Measurements from ENCODE around the gene GCSAML. TPM values are rescaled to one million over a fixed set of nuclear protein-coding genes. Genes with fewer than 3 reads are reported as not detected.

The GCSAML gene
- total and polyA plus RNA-seq, 2 of the 4 experiments (the other 2 are of a cell fraction), result not detected

DNA sequence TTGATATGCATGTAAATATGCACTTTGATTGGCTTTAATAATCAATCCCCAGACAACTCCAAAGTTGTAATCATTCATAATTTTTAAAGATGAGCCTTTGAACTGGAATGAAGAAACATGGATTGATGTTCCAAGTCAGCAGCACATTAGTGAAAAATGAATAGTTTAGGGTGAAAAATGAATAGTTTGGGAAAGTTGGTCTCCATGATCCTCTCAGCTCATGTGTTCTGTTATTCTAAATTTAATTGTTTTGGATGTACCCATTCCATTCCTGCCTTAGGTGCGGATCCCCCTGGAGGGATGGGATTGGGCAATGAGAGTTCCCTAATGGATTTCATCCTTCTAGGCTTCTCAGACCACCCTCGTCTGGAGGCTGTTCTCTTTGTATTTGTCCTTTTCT is 56.4 kb downstream of the GCSAML start, which contains the start of gene OR2G3:
Gene OR2G3 (plus strand): TSS at position 301 of the 400 bp plus-strand sequence. CDS start 0 bp downstream, at position 301.
- Histone ChIP-seq H3K23ac (ENCODE audit: low read depth, low read length) (no peak within 1 kb of the TSS), H2BK20ac (ENCODE audit: low read depth, low read length) (no peak within 1 kb of the TSS), H2AK9ac (replicated peaks; ENCODE audit: low read depth, low read length, poor library complexity) (no peak within 1 kb of the TSS), H3K27ac (ENCODE audit: insufficient read depth, low read length) (no peak within 1 kb of the TSS), H2BK5ac (ENCODE audit: low read depth, low read length, poor library complexity, severe bottlenecking) (no peak within 1 kb of the TSS), H2BK120ac (ENCODE audit: low read depth, low read length) (no peak within 1 kb of the TSS), H3K9me3 (ENCODE audit: control insufficient read depth, insufficient read depth, low read length) (peaks cover 8% of the 10 kb centered on the region), H3K14ac (replicated peaks; ENCODE audit: low read depth, low read length) (no peak within 1 kb of the TSS), H4K8ac (ENCODE audit: low read depth in 2 of 2, low read length in 2 of 2) (no peak within 1 kb of the TSS), H3K9me1 (ENCODE audit: insufficient read depth, low read length) (no peaks in the 10 kb centered on the region), H3K9ac (ENCODE audit: low read depth, low read length) (no peak within 1 kb of the TSS), H4K91ac (ENCODE audit: insufficient read depth, low read depth, low read length) (no peak within 1 kb of the TSS), H2AK5ac (ENCODE audit: low read depth, low read length) (no peak within 1 kb of the TSS), H3K4me2 (ENCODE audit: low read depth, low read length) (no peak within 1 kb of the TSS), H3K4me1 (ENCODE audit: control insufficient read depth, insufficient read depth, low read length) (no peaks in the 10 kb centered on the region), H2BK15ac (ENCODE audit: low read depth, low read length) (no peak within 1 kb of the TSS), H3K27me3 (ENCODE audit: control insufficient read depth, insufficient read depth, low read length) (no peaks in the 10 kb centered on the region), H3K4ac (ENCODE audit: low read depth, low read length) (no peak within 1 kb of the TSS), H4K5ac (ENCODE audit: low read depth, low read length) (no peak within 1 kb of the TSS), H3K18ac (ENCODE audit: low read depth, low read length) (no peak within 1 kb of the TSS), H3K4me3 (ENCODE audit: insufficient read depth, low read depth, low read length) (no peak within 1 kb of the TSS), H4K20me1 (ENCODE audit: insufficient read depth, low read length) (no peaks in the 10 kb centered on the region), H3K36me3 (ENCODE audit: control insufficient read depth, insufficient read depth, low read length) (no peaks in the 10 kb centered on the region), H3K56ac (ENCODE audit: extremely low read depth, insufficient read depth, low read length) (no peak within 1 kb of the TSS), H2AFZ (replicated peaks; ENCODE audit: low read length, poor library complexity) (no peak within 1 kb of the TSS), H3K79me1 (ENCODE audit: low read depth in 1 of 2, low read length in 2 of 2) (no peaks in the 10 kb centered on the region)
- ChIA-PET CTCF (no interaction called here), POLR2A (ENCODE audit: unreplicated experiment) (no interaction called here)
- intact Hi-C loops (cut with micrococcal nuclease), result no loop called here
- BruUV-seq (replicated peaks), result no TSS peak
- 0% methylated on average over 1 of the region's 2 CpGs; no CpG with 5 or more reads in 1 of the 2 experiments for WGBS, 2 experiments (ENCODE audit: extremely low coverage in 2 of 2, insufficient read length in 1 of 2)
- DNase-seq (no peak), ATAC-seq (ENCODE audit: low read depth) (no peak)
- no peak for TF ChIP-seq CTCF (conservative IDR thresholded peaks at IDR 0.05; ENCODE audit: low read depth, low read length)
- TF ChIP-seq, protein P1, sequence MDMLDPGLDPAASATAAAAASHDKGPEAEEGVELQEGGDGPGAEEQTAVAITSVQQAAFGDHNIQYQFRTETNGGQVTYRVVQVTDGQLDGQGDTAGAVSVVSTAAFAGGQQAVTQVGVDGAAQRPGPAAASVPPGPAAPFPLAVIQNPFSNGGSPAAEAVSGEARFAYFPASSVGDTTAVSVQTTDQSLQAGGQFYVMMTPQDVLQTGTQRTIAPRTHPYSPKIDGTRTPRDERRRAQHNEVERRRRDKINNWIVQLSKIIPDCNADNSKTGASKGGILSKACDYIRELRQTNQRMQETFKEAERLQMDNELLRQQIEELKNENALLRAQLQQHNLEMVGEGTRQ (IDR thresholded peaks at IDR 0.05; ENCODE audit: low read depth, low read length), result no peak
- no peak for TF ChIP-seq FOS (IDR thresholded peaks at IDR 0.05; ENCODE audit: low read depth, low read length)
- no peak for TF ChIP-seq ELK1 (IDR thresholded peaks at IDR 0.05; ENCODE audit: borderline replicate concordance, low read depth, low read length)
- no peak for TF ChIP-seq MAFK (IDR thresholded peaks at IDR 0.05; ENCODE audit: low read depth, low read length)
- no peak for TF ChIP-seq MAZ (IDR thresholded peaks at IDR 0.05; ENCODE audit: borderline replicate concordance, low read depth, low read length)
- no peak for TF ChIP-seq SMC3 (IDR thresholded peaks at IDR 0.05; ENCODE audit: low read depth, low read length)
- TF ChIP-seq RFX5 (IDR thresholded peaks at IDR 0.05; ENCODE audit: low read depth, low read length), result no peak
- TF ChIP-seq CHD1 (IDR thresholded peaks at IDR 0.05; ENCODE audit: low read depth, low read length), result no peak
- no peak for TF ChIP-seq CEBPB (IDR thresholded peaks at IDR 0.05; ENCODE audit: low read depth, low read length)
- no peak for TF ChIP-seq BHLHE40 (IDR thresholded peaks at IDR 0.05; ENCODE audit: low read depth, low read length)
- no peak for TF ChIP-seq RAD21 (IDR thresholded peaks at IDR 0.05; ENCODE audit: low read length)
- no peak for TF ChIP-seq RCOR1 (IDR thresholded peaks at IDR 0.05; ENCODE audit: insufficient replicate concordance, low read length)
- TF ChIP-seq MXI1 (IDR thresholded peaks at IDR 0.05; ENCODE audit: borderline replicate concordance, low read depth, low read length), result no peak
- no peak for TF ChIP-seq NFE2L2 (IDR thresholded peaks at IDR 0.05; ENCODE audit: low read depth, low read length)
- no peak for TF ChIP-seq POLR2A (IDR thresholded peaks at IDR 0.05; ENCODE audit: low read depth, low read length)
- in situ Hi-C loops (cut with MboI; ENCODE audit: low sequenced_read_pairs), result no loop called here
- dilution Hi-C loops (cut with HindIII; ENCODE audit: low sequenced_read_pairs, unreplicated experiment), result no loop called here
